ENCODE measurements around the gene KYNU.
"Not testable (repeated sequence)": the region's sequence is repeated elsewhere in the genome, so short reads cannot be mapped to it uniquely, and the experiment has no call there.

Gene KYNU

DNA sequence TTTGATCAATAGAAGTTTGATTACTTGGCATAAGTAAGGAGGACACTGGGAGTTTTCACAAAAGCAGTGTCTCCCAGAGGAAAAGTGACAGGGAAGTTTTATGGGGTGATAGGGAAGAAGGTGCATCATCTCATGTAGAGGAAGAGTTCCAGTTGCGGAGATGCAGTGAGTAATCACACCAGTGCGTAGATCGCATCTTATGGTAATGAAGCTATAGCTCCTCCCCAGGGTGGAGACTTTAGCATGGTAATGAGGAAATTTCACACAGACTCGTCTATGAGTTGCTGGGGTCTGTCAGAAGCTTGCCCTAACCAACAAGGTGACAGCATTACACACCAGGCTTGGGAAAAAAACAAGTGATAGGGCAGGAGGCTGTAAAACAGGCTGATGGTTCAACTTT, 49.0 kb downstream of the KYNU start:
- no peak for DNase-seq

DNA sequence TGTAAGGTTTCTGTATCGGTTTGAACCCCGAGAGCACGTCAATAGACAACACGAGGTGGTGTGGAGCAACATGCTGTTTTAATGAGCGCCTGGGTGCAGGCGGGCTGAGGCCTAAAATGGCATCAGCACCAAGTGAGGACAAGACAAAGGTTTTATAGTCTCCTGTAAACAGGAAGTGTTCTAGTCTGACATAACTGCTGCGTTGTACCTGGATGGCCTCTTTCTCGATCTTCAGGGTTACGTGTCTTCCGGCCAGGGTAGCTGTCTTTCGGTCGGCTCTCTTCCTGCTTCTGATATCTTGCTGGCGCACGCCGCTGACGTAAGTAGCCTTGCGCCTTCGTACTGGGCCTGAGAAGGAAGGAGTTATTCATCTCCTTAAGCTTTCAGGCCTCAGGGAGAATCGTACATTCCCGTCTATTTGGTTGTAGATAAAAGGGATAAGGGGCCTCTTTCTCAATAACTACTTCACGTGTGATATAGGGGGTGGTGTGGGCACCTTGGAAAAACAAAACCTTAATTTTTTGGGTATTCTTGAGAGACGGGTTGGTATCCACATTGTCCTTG, 53.5 kb downstream of the KYNU start:
- DNase-seq, result no peak

DNA sequence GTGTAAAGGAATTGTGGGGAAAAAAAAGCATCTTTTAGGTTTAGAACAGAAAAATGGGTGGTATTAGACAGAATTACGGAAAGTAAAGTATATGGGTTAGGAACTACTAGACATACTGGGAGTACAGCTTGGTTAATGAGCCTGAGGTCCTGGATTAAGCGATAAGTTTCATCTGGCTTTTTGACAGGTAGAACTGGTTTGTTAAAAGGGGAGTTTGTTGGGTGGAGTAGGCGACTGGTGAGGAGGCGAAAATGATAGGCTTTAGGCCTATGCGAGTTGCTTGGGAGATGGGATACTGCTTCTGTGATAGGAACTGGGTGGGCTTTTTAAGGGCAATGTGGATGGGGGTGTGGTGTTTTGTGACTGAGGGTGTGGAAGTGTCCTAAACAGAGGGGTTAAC, 56.5 kb downstream of the KYNU start:
- no peak for DNase-seq

DNA sequence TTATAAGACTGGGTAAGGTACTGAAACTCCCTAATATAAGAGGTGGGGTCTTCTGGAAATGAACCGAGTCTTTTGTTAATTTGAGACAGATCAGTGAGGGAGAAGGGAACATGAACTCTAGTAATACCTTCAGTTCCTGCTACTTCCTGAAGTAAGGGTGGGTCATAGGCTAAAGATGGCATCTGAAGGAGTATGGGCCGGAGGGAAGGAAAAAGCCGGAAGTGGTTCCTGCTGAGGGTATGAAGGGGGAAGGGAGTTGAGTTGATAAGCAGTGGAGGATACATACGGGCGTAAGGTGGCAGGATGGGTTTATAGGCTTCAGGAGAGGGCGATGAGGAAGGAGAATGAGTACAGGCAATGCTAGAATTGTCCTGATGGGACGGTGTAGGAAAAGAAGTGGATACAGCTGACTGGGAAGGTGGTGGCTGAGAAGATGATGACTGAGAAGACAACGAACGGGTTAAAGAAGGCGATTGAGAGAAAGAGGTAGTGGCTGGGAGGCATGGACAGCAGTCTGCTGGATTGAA, 58.2 kb downstream of the KYNU start:
- no peak for DNase-seq

DNA sequence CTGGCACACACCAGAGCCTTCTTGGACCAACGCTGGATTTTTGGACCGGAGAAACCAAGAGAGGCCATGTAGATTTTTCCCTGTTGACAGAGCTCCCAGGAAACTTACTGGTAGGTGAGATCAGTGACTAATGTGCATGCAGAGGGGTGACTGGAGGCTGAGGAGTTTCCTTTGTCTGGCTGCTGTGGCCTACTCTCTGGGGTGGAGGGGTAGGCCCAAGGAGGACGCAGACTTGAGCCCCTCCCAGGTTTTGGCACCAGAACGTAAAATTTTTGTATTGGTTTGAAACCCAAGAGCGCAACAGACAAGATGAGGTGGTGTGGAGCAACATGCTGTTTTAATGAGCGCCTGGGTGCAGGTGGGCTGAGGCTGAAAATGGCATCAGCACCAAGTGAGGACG, 59.2 kb downstream of the KYNU start:
- no peak for DNase-seq

GRCh38 chr2:142937347-142937746, 59.9 kb downstream of the KYNU start:
- DNase-seq, result no peak

- DNase-seq, result no peak
Measured at GRCh38 chr2:142938240-142938639, 60.8 kb downstream of the KYNU start.

DNA sequence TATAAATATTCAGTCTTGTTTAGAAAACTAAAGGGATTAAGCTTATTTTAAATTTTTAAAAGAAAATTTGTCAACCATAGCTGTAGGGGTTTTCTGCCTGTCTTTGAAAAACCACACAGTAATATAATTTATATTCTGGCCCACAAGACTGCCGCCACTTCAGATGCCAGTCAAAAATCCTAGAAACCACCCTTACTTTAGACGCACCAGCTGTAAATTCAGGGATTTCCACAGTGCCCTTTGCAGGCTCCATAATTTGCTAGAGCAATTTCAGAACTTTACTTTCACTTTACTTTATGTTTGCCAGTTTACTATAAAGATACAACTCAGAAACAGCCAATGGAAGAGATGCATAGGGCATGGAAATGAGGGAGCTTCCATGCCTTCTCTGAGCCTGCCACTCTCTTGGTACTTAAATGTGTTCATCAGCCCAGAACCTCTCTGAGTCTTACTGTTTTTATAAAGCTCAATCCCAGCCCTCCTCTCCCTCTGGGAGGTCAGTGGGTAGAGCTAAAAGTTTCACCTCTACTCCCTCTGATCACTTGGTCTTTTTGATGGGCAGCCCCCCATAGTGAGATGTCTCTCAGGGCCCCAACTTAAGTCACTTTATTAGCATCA, 63.3 kb downstream of the KYNU start:
- DNase-seq, result no peak

DNA sequence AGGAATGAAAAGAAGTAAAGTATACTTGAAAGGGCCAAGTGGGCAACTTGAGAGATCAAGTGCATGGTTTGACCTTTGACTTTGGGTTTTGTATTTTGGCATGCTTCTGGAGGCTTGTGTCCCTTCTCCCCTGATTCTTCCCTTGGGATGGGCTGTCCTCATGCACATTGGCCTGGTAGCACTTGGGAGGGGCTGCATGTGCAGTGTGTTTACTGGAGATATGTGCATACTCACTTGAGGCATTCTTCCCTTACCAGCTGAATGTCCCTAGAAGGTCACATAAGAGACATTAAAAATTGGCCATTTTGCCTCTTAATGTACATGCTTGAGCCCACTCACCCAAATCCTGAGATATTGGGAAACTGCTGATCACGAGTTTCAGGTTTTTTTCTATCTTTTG, 65.2 kb downstream of the KYNU start:
- DNase-seq, result no peak

DNA sequence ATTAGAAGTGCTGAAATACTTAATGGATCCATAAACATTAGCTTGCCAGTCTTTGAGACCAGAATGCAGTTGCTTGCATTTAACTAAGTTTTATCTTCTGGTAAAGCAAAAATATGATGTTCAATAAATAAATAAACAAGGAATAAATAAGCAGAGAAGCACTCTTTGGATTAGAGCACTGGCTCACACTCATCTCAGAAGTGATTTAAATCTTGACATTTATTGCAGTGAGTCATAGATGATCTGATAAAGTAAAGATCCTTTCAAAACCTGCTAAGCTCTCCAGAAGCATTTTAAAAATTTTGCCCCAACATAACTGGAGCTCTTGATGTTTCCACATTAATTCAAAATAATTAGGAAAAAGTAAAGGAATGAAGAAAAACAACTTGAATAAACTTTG, 66.8 kb downstream of the KYNU start:
- DNase-seq, result no peak

GRCh38 chr2:142944721-142945120, 67.3 kb downstream of the KYNU start:
- no peak for DNase-seq

DNA sequence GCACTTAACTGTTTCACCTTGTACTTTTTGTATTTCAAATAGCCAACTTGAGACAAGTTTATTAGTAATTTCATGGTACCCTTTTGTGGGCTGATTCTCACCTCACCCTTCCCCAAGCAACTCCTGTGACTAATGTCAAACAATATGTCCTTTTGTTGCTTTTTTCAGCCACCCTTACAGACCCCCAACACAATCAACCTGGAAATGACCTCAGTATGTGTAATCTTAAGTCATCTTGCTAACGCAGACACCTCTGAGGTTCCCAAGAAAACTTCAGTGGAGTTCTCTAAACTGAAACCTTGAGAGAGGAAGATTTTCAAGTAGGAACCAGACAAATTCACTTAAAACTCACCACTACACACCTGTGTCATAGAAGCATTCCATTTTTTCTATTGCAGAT, 69.5 kb downstream of the KYNU start:
- no peak for DNase-seq

DNA sequence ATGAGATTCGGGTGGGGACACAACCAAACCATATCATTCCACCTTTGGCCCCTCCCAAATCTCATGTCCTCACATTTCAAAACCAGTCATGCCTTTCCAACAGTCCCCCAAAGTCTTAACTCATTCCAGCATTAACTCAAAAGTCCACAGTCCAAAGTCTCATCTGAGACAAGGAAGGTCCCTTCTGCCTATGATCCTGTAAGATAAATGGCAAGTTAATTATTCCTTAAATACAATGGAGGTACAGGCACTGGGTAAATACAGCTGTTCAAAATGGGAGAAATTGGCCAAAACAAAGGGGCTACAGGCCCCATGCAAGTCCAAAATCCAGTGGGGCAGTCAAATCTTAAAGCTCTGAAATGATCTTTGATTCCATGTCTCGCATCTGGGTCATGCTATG, 71.3 kb downstream of the KYNU start:
- DNase-seq, result not testable (repeated sequence)

DNA sequence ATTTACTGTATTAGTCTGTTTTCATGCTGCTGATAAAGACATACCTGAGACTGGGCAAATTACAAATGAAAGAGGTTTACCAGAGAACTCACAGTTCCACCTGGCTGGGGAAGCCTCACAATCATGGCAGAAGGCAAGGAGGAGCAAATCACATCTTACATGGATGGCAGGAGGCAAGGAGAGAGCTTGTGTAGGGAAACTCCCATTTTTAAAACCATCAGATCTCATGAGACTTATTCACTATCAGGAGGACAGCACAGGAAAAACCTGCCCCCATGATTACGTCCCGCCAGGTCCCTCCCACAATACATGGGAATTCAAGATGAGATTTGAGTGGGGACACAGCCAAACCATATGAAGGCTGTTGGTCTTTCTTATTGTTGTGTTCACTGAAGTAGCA, 72.9 kb downstream of the KYNU start:
- DNase-seq, result not testable (repeated sequence)

DNA sequence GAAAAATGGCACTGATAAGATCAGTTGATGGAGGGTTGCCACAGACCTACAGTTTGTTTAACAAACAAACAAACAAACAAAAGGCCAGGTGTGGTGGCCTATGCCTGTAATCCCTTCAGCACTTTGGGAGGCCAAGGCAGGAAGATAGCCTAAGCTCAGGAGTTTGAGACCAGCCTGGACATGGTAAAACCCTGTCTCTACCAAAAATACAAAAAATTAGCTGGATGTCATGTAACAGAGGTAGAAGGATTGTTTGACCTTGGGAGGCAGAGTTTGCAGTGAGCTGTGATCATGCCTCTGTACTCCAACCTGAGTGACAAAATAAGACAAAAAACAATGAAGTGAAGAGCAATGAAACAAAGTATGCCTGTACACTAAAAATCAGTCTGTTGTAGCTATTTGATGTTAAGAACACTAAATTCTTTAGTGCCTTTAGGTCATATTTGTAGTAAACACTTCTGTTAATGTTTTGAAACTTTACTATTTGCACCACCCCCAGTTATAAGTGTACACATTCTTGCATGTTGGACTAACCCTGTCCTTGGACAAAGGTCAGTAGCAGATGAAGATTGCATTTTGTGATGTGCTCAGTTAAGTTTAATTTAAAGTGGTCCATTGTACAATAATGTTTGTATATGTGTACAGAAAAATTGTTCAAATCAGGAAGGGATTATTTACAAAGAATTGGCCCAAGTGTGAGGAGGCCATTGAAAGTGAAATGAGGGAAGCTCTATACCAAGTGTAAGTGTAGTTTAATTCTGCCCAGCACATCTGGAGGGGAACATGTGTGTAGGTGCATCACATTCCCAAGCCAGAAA, 73.9 kb downstream of the KYNU start:
- DNase-seq, result no peak

- DNase-seq, result no peak
Measured at GRCh38 chr2:142952018-142952417, 74.6 kb downstream of the KYNU start.

- DNase-seq, result no peak
Measured at GRCh38 chr2:142952793-142953494, 75.5 kb downstream of the KYNU start.

- DNase-seq, result no peak
Measured at GRCh38 chr2:142954493-142954892, 77.0 kb downstream of the KYNU start.

DNA sequence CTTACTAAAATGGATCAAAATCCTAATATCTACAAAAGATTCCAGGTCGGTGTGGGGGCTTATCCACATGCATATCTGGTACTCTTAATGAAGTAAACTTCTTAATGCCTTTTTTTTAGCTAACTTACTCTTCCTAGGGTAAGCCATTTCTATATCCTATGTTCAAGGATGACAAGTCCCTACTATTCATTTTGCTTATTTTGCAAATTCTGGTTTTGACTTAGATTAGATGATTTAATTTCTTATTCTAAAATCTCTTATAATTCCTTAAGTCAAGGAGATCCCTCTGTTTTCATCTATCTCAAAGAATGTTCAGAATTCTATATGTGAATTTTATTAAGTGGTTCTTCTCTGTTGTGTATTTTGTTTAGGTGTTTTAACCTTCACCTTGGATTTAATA, 79.7 kb downstream of the KYNU start:
- no peak for DNase-seq

- no peak for DNase-seq
Measured at GRCh38 chr2:142961202-142961601, 83.7 kb downstream of the KYNU start.

DNA sequence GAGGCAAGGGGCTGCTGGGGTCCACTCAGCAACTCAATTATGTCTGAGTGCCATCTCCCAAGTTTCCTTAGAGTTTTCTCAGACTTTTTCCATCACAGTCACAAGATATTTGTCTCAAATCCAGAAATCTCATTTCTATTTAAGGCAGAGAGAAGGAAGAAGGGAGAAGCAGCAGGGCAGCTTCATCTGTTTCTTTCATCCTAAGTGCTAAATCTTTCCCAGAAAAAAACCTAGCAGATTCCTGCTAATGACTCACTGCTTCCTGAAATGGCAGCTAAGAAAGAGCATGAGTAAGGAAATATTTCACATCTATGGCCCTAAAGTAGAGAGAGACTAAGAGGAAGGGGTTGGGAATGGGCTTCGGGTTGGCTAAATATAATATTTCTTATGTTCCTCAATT, 88.0 kb downstream of the KYNU start:
- DNase-seq, result no peak

GRCh38 chr2:142966284-142966683, 88.8 kb downstream of the KYNU start:
- no peak for DNase-seq

DNA sequence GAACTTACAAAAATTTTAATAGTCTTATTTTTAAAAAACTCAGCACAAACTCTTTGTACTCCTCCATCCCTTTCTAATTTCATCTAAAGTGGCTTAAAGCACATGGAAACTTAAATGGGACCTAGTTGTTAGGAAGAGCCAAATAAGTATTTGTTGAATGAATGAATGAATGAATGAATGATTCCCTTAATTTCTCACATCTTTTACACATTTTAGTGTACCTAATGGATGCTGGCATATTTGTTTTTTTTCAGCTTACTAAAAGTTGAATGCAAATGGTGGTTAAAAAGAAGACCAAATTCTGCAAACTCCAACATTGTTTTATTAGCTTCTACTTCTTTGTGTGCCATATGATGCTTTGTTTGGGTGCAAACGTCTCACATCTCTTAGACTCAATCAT, 89.6 kb downstream of the KYNU start:
- no peak for DNase-seq

All from CD4-positive, alpha-beta T cell treated with Interleukin-4 for 1 hour (primary cell).